Stimulated activated CD8-positive, alpha-beta memory T cell treated with anti-CD3 and anti-CD28 coated beads, Interleukin-7, amount 100 ng/mL, for 1 hour (primary cell): ENCODE results near the gene CDH15.
"Not testable (repeated sequence)": the region's sequence is repeated elsewhere in the genome, so short reads cannot be mapped to it uniquely, and the experiment has no call there.

Experiments
- DNase-seq, 2 donors: peaks; one replicate each; pipeline ENCODE4 v3.0.0-alpha.2; 2020; ENCODE audit warnings: low read depth in 2 of 2

Gene CDH15

DNA sequence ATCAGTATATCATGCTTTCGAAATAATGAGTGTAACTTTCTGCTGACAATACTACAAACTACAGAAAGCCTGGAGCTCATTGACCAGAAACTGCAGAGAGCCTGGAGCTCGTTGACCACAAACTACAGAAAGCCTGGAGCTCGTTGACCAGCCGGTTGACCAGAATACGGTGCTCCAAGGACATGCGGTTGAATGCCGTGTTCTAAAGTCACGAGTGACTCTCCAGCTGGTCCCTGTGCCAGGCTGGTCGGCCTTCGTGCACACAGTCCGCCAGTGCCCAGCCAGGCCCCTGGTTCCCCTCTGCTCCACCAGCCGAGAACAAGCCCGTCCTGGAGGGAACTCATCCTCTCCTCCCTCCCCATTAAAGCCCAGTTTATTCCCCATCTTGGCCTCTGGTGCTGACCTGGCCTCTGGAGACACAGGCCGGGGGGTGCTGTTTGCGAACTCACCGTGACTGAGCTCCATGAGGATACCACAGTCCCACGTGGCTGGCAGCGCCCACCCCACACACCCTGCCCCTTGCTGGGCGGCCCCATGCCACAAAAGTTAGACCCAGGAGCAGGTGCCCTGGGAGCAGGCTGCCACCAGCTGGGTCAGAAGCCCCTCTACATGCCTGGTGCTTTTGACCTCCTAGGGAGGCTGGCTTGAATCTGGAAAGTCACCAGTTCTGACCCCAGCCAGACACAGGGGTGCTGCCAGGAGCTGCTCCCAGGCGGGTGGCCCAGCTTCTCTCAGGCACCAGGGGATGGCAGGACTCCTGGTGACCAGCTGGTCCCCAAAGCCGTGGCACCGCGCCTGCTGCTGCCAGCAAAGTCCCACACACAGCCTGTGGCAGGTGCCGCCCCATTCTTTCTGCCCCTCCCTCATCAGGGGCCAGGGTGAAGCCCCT is 15.5 kb upstream of the CDH15 start:
- no peak for DNase-seq

DNA sequence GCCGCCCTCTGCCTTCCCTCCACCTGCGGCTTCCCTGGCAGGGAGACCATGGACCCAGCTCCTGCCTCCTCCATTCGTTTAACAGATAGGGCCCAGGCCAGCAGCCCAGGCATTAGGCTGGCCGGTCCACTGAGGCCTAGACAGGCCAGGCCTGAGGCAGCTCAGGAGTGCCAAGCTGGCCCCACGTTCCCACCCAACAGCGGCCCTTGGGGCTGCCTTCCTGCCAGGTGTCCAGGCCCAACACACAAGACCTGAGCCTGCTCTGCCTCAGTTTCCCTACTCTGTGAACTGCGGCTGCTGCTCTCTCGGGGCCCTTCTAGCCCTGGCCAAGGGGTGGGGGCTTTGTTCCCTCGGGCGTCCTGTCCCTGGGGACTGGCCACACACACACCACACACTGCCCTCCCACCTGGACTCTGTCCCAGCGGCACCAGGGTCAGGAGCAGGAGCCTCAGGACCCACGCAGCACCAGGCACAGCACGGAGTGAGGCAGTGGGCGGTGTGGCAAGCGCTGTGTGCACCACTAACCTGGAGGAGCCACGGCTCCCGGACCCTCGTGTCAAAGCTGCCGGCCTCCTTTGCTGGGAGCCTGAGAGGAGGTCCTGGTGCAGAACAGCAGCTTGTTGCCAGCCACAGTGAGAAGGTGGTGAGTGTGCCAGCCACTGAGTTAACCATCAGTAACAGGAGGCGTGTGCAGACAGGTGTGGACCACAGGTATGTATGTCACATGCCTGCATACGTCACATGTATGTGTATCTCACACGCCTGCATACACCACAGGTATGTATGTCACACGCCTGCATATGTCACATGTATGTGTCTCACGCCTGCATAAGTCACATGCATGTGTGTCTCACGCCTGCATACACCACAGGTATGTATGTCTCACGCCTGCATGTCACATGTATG is 14.6 kb upstream of the CDH15 start:
- DNase-seq: no peak

DNA sequence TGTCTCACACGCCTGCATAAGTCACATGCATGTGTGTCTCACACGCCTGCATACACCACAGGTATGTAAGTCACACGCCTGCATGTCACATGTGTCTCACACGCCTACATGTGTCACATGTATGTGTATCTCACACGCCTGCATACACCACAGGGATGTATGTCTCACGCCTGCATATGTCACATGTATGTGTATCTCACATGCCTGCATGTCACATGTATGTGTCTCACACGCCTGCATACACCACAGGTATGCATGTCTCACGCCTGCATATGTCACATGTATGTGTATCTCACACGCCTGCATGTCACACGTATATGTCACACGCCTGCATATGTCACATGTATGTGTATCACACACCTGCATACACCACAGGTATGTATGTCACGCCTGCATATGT is 13.8 kb upstream of the CDH15 start:
- no peak for DNase-seq

DNA sequence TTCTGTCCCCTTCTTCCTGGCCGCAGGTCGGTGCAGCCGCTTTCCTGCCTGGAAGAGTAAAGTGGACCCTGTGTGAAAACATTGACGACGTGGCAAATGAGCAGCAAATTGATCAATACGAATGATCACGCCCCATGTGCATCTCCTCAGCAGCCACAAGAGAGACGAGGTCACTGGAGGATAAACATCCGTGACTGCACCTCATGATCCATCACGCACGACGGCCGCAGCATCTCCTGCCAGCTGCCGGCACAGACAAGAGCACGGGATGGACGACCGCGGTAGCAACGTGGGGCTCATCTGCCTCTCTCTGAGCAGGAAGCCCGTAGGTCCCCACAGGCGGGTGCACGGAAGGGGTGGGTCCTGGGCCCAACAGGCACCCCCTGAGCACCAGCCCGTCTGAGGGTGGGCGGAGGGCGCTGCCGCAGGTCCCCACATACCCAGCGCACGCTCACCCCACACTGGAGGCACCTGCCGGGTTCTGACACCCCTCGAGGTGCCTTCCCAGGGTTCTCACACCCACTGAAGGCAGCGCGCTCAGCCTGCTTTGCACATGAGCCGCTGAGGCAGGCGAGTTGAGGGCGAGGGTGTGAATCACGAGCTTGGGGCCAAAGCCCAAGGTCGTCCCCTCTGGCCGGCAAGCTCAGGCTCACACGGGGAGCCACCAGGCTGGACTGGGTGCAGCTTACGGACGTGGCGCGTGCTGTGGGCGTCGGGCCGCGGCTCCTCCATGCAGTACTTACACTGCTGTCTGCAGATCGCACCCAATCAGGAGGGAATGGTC is 12.3 kb upstream of the CDH15 start:
- no peak for DNase-seq

DNA sequence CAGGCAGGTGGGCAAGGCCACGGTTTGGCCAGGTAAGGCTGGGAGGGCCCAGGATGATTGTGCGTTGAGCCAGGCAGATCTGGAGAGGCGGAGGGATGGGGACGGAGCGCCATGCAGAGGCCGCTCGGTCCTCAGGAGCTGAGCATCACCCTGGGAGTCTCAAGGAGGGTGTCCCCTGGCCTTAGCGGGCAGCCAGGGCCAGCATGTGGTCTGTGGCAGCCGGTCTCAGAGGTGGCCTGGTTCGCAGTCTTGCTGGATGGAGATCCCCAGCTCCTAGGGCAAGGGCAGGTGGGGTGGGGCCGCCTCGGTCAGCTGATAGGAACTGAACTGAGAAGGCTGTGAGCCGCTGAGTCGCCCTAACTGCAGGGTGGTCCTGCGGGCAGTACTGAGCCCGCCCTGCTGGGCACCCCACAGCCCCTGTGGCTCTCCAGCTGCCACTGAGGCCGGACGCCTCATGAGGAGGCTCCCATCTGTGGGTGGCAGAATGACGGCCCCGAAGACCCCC is 11.6 kb upstream of the CDH15 start:
- no peak for DNase-seq

DNA sequence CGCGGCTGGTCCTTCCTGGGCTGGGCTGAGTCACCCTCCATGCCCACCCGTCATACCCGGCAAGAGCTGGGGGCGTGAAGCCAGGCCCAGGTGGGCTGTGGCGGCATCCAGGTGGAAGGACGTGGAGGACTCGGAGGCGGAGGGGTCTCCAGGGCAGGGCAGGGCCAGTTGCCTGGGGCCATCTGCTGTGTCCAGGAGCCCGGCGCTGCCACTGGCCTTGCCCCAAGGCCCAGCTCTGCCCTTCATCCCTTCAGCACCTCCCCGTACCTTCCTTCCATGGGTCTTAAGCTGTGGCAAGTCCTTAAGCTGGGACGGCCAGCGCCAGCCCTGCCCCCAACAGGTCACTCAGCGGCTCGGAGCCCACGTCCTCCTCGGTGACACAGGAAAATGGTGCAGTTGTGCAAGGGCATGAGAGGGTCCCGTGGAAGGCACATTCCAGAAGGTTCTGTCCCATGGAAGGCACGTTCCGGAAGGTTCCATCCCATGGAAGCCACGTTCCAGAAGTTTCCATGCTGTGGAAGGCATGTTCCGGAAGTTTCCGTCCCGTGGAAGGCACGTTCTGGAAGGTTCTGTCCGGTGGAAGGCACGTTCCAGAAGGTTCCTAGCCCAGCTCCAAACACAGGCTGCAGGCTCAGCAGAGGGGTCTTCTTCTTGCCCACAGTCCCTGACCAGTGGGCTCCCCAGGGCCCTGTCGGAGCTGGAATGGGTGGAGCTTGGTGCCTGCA is 10.4 kb upstream of the CDH15 start:
- no peak for DNase-seq

DNA sequence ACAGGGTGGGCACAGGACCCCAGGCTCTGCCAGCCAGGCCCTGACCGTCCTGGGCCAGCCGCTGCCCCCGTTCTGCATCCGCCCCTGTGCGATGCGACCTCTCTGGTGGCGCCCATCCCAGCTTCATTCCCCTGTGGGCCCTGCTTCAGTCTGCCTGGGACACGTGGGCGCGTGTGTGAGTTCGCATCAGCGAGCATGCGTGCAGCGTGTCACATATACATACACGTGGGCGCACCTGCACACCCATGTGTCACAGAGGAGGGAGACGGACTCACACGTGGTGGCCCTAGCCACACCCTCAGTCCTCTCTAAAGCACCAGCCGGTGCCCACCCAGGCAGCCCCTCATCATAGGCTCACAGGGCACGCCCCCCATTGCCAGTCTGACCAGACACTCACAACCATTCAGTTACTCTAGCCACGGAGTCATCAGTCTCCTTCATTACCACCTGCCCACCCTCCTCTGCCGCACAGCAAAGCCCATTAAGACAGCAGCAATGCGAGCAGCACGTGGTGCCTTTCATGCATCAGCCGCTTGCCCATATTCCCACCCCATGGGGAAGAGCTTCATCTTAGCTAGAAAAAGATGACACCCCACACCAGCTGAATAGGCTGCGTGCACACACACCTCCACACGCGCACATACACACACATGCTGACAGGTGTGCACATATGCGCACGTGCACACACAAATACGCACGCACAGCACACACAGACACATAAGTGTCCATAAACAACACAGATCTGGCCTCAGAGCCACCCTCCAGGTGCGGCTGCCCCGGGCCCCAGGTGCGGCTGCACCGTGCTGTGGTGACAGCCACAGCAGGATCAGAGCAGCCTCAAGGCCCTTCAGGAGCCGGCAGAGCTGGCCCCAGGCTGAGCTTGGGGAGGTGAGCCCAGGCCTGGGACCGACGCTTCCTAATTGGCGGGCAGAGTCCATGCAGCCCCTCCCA is 9.5 kb upstream of the CDH15 start:
- no peak for DNase-seq

DNA sequence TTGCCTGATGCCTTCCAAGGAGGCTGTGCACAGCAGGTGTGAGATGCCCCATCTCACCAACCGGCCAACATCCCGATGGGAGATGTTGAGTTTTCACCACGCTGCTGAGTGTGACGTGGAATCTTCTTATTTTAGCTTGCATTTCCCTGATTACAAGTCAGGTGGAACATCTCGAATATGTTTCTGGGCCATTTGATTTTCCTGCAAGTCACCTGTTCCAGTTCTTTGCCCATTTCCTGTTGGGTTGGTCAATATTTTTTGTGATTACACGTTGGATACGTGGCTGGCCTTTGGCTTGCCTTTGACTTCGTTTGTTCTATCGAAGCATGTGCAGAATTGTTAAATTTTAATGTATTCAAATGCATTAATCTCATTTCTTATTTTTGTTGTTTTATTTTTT is 8.3 kb upstream of the CDH15 start:
- DNase-seq: no peak

DNA sequence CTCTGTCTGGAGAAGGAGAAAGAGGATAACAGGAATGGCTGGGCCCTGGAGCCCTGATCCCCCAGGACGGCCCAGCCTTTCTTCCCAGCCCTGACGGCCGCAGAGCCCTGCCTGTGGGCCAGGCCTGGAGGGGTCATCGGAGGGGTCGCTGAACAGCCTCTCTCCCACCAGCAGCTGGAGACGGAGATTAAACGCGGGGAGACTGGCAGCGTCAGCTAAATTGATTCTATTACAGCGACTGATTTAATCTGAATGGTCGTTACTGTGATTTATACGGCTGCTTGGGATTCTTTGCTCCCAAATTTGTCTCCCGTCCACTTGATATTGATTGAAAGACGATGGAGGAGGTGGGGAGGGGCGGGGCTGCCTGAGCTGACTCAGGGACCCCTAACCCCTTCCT is 7.1 kb upstream of the CDH15 start:
- no peak for DNase-seq

DNA sequence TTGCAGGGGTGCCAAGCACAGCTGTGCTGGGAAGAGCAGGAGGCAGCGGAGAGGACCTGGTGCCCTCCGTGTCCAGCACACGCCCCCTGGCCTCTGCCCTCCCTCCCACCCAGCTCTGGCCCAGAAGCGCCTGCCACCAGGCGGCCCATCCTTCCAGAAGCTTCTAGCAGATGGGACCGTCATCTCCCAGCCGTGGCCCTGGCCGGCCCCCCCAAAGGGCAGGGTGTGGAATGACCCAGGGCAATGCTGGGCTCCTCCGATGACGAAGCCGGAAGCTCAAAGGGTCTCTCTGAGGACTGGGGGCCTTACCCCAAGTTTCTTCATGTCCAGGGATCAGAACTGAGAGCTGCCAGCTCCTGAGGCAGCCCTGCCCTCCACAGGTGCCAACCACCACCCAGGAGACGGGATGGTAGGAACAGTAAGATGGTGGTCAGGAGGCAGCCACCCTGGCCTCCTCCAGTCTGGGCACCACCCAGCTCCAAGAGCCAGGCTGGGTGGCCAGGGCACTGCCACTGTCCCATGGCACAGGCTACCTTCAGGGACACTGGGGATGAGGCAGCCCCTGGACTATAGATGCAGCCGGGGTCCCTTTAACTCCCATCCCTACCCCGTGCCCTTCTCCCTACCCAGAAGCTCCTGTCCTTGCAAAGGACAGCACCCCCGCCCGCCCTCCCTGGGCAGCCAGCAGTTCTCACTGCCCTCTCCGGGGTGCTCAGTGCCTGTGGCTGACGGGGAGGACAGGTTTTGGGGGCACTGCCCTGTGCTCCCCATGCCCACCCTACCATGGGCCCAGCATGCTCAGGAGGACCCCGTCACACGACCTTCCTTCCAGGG is 6.5 kb upstream of the CDH15 start:
- DNase-seq: no peak

DNA sequence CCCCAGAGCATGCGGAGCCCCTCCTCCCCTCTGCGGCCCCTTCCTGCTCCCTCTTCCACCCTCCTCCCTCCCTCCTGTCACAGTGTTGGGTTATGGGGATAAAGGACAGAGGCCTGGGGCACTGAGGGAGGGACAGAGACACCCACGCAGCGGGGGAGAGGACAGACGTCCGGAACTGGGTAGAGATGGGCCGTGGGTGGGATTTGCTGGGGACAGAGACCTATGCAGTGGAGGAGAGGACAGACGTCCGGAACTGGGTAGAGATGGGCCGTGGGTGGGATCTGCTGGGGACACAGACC is 5.9 kb upstream of the CDH15 start:
- DNase-seq: not testable (repeated sequence)

DNA sequence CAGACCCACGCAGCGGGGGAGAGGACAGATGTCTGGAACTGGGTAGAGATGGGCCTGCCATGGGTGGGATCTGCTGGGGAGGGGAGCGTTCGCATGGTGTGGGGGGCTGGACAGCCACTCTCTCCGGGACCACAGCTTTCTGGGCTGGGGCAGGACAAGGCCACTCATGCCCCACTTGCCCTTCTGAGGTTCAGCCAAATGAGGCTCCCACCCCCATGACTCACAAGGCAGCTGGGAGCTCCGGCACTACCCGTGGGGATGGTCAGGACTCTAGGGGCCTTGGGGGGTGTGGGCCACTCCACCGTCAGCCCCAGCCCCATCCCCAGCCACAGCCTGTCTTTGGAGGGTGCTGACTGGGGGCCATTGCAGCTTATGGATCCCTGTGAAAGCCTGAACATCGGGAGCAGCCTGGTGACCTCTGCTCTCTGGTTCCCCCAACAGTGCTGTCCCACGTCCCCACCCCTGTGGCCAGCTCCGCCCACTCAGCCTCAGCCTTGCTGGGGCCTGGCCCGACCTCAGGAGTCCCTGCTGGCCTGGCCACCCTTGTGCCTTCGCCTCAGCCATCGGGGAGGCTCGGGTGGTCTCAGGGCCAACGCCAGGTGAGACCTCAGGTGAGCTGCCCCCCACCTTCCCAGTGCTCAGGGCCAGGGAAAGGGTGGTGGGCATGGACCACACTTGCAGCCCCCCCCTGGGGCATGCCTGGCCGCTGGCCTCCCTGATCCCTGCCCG is 4.7 kb upstream of the CDH15 start:
- DNase-seq: no peak

DNA sequence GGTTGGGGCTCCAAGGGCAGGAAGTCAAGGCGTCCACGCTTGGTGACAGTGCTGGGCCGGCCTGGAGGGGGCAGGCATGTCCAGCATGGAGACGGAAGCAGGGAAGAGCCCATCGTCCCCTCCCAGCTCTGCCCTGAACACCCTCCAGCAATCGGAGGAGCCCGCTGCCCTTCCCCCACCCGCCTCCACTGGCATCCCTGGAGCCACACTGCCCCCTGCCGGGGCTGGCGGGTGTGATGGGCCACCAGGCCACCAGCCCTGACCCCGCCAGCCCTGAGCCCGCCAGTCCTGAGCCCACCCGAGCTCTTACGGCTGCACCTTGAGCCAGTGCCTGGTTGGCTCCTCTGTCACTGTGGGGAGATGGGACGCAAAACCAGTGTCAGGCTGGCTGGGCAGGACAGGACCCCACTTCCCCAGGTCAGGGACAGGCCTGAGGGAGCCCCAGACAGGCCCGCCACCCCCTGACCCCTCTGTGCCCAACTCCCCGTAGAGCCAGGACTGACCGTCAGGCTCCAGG is 4.1 kb upstream of the CDH15 start:
- peak; percentile 64 to 72 for DNase-seq

DNA sequence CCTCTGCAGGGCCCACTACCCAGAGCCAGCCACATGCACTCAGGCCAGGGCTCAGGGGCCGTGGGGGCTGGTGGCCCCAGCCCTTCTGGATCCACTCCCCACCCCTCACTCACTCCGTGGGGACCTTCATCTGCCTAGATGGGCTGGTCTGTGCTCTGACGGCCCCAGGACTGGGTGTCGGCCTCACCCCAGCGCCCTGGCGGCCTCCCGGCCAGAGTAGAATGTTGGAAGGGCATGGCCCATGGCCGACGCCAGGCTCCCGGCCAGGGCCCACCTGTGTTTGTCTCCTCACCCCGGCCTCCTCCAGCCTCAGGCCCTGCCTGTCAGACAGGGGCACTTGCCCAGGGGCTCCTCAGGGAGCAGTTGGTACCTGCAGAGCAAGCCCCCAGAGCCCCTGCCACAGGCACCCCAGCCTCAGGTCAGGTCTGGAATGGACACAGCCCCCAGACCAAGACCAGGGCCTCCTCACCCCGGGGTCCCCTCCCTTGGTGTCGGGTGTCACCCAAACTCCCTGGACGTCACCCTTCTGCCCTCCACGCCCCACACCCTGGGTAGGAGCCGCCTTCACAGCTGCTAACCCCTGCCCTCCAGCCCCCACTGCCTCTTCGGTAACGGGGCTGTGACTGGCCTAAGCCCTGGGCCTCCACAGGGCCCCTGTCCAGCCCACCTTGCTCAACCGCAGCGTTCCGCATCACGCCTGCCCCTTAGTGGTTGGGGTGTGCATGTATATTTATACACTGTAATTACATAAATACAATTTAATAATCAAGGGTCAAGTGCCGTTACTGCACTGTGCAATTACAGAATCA is 3.0 kb upstream of the CDH15 start:
- no peak for DNase-seq

DNA sequence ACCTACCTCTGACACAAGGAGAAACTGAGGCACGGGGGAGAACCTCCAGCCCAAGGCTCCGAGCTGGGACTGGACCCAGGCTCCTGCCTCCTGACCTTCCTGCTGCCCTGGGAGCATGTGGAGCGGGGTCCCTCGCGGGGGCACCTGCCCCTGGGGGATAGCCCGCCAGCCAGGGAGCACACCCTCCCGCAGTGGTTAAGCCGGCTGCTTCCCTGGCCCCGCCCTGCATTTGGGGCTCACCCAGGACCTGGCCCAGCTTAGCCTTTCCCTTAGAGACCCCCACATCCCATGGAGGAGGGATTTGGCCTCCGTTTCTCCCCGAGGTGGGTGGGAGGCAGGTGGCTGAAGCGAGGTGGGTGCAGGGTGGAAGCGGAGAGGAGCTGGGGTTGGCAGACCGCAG is 1.8 kb upstream of the CDH15 start:
- no peak for DNase-seq

DNA sequence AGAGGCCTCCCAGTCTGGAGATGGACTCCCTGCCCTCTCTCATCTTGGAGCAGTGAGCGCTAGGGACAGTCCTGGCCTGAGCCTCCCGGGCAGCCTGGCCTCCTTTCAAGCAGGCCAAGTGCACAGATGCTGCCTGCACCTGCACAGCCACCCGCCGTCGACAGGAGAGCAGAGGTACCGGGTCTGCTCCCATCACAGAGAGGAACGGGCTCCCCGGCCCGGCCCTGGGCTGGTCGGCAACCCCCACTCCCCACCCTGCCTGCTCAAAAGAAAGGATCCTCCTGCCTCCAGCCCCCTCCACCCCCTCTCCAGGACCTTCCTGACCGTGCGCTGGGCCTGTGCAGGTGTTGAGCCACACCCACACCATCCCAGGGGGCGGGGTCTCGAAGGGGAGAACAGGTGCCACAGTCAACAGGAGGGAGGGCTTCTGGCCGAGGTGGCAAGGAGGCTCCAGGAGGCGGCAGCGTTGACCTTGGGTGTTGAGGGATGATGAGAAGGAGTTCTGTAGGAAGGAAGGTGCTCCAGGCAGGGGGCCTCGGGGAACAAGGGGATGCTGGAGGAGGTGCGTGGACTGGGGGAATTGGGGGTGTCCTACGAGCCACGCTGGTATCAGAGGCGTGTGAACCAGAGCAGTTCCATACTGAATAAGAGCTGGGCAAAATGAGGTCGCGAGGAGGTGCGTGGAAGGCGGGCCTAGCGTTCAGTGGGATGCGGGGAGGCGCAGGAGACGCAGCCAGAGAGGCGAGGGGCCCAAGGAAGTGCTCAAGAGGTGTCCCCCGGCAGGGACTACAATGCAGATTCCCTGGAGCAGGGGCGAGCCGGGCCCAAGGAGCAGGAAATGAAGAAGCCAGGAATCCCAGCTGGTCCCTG is 967 bp upstream of the CDH15 start:
- DNase-seq: no peak

DNA sequence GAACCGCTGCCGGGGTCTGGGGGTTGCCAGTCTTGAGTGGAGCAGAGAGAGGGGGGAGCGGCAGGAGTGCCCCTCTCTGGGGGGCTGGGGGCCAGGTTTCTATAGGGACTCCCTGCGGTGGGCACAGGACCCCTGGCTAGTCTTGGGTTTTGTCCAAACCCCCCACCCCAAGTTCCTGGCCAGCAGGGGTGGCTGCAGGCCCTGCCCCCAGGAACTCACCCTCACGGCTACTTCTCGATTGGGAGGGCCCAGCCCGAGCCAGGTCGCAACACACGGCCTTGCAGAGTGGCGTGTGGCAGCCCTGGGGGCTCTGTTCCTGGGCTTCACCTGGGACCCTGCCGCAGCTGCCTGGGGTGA is 601 bp downstream of the CDH15 start:
- no peak for DNase-seq
